Spleen (tissue), 7 donors: ENCODE data around the gene MEF2C.

Experiments used
- CTCF ChIP-seq, 11 experiments: fragments of 200-600 bp in 7 of 11; fragments of 450-650 bp in 4 of 11; sonication (generic) in 4 of 11; IDR thresholded peaks in 8 of 11; conservative IDR thresholded peaks in 3 of 11; 1 replicate in 7 of 11; 2 replicates in 4 of 11; pipeline versions ENCODE4 v1.4.0 to v1.8.0; 2016 to 2021; ENCODE audit warnings: antibody characterized with exemption in 11 of 11, inconsistent platforms in 4 of 11, mild to moderate bottlenecking in 1 of 11
- POLR2A ChIP-seq, 3 donors: fragments of 450-650 bp; IDR thresholded peaks; one replicate each; pipeline ENCODE4 v1.5.1; 2017; ENCODE audit warnings: antibody characterized with exemption in 3 of 3, mild to moderate bottlenecking in 1 of 3
- POLR2AphosphoS5 ChIP-seq, 3 donors: sonication (generic); formaldehyde crosslinking; IDR thresholded peaks; one replicate each; pipeline ENCODE4 v1.5.1; 2017; ENCODE audit warnings: antibody characterized with exemption in 3 of 3
- donor health status: DM: no; HTN: no; CAD: no; lungs with moderate emphysema.
- donor health status: DM: no; HTN: no; CAD: no.
- donor health status: DM: no; HTN: no; CAD: no.

- TF ChIP-seq CTCF (IDR thresholded peaks at IDR 0.05 in 8 of 11, conservative IDR thresholded peaks at IDR 0.05 in 3 of 11) (no peak), POLR2A (IDR thresholded peaks at IDR 0.05) (no peak), POLR2AphosphoS5 (IDR thresholded peaks at IDR 0.05) (no peak)
These were observed 182.9 kb downstream of the MEF2C start for GRCh38 chr5:88700121-88700520.
